ENCODE results near the gene KRTAP10-2.

KRTAP10-2 gene

DNA sequence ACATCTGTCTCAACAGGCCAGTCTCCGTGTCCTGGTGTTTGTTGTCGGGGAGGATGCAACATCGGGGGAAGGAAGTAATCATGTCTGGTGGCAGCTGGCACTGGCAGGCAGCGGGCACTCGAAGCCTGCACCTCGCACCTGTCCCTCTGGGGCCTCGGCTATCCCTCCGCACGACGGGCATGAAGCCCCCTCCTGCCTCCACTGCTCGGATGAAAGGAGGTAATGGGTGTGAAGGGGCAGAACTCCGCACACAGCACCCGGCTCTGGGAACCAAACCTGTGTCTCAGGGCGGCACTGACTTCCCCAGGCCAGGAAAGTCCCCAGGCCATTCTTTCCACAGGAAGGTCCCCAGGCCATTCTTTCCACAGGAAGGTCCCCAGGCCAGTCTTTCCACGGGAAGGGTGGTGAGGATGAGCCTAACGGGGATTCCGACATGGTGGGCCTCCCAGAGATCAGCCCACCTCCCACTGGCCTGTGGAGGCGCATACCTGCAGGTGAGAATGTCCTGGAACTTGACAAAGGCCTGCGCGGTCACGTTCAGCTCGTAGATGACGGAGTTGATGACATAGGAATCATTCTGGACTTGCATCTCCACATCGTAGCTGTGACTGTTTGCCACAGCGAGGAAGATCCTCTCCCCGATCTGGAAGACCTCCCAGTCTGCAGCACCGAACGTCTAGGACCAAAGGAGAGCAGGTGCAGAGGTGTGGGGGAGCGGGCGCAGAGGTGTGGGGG is 42.4 kb downstream of the KRTAP10-2 start:
- H3K4me3 ChIP-seq (ENCODE audit: low read depth, low read length) = no peak overlapping the region

DNA sequence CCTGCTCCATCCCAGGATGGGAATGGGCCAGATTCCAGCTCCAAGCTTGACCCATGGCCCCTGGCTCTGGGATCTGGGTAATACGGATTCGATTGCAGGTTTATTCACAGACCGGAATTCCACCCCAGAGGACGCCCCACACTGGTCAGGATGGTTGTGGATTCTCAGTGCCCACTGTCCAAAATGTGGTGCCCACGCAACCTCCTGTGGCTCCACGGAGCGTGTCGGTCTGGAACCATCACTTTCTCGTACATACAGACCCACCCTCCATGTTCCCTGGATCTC is 42.9 kb downstream of the KRTAP10-2 start:
- Histone ChIP-seq H3K4me1 (ENCODE audit: control insufficient read depth, insufficient read depth, low read length) (no peaks in the 10 kb centered on the region; the same call in 1 of the 2 replicates), H3K36me3 (ENCODE audit: control insufficient read depth in 2 of 2, insufficient read depth in 1 of 2, low read length in 2 of 2) (no peaks in the 10 kb centered on the region), H3K4me3 (ENCODE audit: low read depth, low read length) (no peak overlapping the region), H3K9me3 (ENCODE audit: control insufficient read depth, insufficient read depth, low read depth, low read length) (no peaks in the 10 kb centered on the region), H3K27ac (ENCODE audit: extremely low read depth, low read depth, low read length) (no peak overlapping the region)
- ChIA-PET POLR2A (no interaction called here), CTCF (interaction anchor here (3.5 kb wide), 1 partner anchor 629 kb away, joined by 17 read pairs; no protein-coding TSS in a partner anchor)
- TF ChIP-seq YY2 (tag by site-specific recombination; IDR thresholded peaks at IDR 0.05) (no peak), GLIS2 (tag by site-specific recombination; IDR thresholded peaks at IDR 0.05) (no peak), ZNF324 (tag by site-specific recombination; IDR thresholded peaks at IDR 0.05) (no peak), ZNF37A (tag by site-specific recombination; IDR thresholded peaks at IDR 0.05) (no peak), ZNF626 (tag by site-specific recombination; IDR thresholded peaks at IDR 0.05) (no peak), KLF9 (tag by site-specific recombination; IDR thresholded peaks at IDR 0.05; ENCODE audit: low read depth) (no peak), ZNF354C (tag by site-specific recombination; IDR thresholded peaks at IDR 0.05; ENCODE audit: borderline replicate concordance, low read depth) (no peak)
- TF ChIP-seq, protein P1, sequence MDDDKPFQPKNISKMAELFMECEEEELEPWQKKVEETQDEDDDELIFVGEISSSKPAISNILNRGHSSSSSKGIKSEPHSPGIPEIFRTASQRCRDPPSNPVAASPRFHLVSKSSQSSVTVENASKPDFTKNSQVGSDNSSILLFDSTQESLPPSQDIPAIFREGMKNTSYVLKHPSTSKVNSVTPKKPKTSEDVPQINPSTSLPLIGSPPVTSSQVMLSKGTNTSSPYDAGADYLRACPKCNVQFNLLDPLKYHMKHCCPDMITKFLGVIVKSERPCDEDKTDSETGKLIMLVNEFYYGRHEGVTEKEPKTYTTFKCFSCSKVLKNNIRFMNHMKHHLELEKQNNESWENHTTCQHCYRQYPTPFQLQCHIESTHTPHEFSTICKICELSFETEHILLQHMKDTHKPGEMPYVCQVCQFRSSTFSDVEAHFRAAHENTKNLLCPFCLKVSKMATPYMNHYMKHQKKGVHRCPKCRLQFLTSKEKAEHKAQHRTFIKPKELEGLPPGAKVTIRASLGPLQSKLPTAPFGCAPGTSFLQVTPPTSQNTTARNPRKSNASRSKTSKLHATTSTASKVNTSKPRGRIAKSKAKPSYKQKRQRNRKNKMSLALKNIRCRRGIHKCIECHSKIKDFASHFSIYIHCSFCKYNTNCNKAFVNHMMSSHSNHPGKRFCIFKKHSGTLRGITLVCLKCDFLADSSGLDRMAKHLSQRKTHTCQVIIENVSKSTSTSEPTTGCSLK (tag by site-specific recombination; IDR thresholded peaks at IDR 0.05) = no peak
- TF ChIP-seq, protein P2, sequence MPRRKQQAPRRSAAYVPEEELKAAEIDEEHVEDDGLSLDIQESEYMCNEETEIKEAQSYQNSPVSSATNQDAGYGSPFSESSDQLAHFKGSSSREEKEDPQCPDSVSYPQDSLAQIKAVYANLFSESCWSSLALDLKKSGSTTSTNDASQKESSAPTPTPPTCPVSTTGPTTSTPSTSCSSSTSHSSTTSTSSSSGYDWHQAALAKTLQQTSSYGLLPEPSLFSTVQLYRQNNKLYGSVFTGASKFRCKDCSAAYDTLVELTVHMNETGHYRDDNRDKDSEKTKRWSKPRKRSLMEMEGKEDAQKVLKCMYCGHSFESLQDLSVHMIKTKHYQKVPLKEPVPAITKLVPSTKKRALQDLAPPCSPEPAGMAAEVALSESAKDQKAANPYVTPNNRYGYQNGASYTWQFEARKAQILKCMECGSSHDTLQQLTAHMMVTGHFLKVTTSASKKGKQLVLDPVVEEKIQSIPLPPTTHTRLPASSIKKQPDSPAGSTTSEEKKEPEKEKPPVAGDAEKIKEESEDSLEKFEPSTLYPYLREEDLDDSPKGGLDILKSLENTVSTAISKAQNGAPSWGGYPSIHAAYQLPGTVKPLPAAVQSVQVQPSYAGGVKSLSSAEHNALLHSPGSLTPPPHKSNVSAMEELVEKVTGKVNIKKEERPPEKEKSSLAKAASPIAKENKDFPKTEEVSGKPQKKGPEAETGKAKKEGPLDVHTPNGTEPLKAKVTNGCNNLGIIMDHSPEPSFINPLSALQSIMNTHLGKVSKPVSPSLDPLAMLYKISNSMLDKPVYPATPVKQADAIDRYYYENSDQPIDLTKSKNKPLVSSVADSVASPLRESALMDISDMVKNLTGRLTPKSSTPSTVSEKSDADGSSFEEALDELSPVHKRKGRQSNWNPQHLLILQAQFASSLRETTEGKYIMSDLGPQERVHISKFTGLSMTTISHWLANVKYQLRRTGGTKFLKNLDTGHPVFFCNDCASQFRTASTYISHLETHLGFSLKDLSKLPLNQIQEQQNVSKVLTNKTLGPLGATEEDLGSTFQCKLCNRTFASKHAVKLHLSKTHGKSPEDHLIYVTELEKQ (tag by site-specific recombination; IDR thresholded peaks at IDR 0.05; ENCODE audit: borderline replicate concordance) = no peak

More for the DNA sequence above, 42.4 kb downstream of the KRTAP10-2 start:
- no peaks in the 10 kb centered on the region; the same call in 1 of the 2 replicates for H3K4me1 ChIP-seq (ENCODE audit: control insufficient read depth, insufficient read depth, low read length)
- H3K36me3 ChIP-seq (ENCODE audit: control insufficient read depth in 2 of 2, insufficient read depth in 1 of 2, low read length in 2 of 2) = no peaks in the 10 kb centered on the region
- no peaks in the 10 kb centered on the region for H3K9me3 ChIP-seq (ENCODE audit: control insufficient read depth, insufficient read depth, low read depth, low read length)
- CTCF ChIA-PET = interaction anchor here (0.5 to 3.5 kb wide), 6 partner anchors 13 to 1056 kb away, joined by 3 to 17 read pairs (median 8); no protein-coding TSS in a partner anchor
- TF ChIP-seq ZNF311 (tag by site-specific recombination; IDR thresholded peaks at IDR 0.05; ENCODE audit: borderline replicate concordance) = no peak
- TF ChIP-seq, protein P3, sequence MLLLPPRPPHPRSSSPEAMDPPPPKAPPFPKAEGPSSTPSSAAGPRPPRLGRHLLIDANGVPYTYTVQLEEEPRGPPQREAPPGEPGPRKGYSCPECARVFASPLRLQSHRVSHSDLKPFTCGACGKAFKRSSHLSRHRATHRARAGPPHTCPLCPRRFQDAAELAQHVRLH (tag by site-specific recombination; IDR thresholded peaks at IDR 0.05) = no peak
- TF ChIP-seq YY2 (tag by site-specific recombination; IDR thresholded peaks at IDR 0.05) = no peak
- TF ChIP-seq ZEB2 (tag by site-specific recombination; IDR thresholded peaks at IDR 0.05) = no peak
- TF ChIP-seq, protein P4, sequence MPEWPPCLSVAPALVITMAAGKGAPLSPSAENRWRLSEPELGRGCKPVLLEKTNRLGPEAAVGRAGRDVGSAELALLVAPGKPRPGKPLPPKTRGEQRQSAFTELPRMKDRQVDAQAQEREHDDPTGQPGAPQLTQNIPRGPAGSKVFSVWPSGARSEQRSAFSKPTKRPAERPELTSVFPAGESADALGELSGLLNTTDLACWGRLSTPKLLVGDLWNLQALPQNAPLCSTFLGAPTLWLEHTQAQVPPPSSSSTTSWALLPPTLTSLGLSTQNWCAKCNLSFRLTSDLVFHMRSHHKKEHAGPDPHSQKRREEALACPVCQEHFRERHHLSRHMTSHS (tag by site-specific recombination; IDR thresholded peaks at IDR 0.05) = no peak
- no peak for TF ChIP-seq ZNF354C (tag by site-specific recombination; IDR thresholded peaks at IDR 0.05; ENCODE audit: borderline replicate concordance, low read depth)
- TF ChIP-seq ZNF19 (tag by site-specific recombination; IDR thresholded peaks at IDR 0.05; ENCODE audit: low read depth) = no peak
- no peak for TF ChIP-seq ZNF132 (tag by site-specific recombination; IDR thresholded peaks at IDR 0.05; ENCODE audit: borderline replicate concordance)
- no peak for TF ChIP-seq ZSCAN30 (tag by site-specific recombination; IDR thresholded peaks at IDR 0.05)
- TF ChIP-seq, protein P5, sequence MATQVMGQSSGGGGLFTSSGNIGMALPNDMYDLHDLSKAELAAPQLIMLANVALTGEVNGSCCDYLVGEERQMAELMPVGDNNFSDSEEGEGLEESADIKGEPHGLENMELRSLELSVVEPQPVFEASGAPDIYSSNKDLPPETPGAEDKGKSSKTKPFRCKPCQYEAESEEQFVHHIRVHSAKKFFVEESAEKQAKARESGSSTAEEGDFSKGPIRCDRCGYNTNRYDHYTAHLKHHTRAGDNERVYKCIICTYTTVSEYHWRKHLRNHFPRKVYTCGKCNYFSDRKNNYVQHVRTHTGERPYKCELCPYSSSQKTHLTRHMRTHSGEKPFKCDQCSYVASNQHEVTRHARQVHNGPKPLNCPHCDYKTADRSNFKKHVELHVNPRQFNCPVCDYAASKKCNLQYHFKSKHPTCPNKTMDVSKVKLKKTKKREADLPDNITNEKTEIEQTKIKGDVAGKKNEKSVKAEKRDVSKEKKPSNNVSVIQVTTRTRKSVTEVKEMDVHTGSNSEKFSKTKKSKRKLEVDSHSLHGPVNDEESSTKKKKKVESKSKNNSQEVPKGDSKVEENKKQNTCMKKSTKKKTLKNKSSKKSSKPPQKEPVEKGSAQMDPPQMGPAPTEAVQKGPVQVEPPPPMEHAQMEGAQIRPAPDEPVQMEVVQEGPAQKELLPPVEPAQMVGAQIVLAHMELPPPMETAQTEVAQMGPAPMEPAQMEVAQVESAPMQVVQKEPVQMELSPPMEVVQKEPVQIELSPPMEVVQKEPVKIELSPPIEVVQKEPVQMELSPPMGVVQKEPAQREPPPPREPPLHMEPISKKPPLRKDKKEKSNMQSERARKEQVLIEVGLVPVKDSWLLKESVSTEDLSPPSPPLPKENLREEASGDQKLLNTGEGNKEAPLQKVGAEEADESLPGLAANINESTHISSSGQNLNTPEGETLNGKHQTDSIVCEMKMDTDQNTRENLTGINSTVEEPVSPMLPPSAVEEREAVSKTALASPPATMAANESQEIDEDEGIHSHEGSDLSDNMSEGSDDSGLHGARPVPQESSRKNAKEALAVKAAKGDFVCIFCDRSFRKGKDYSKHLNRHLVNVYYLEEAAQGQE (tag by site-specific recombination; IDR thresholded peaks at IDR 0.05) = no peak
- no peak for TF ChIP-seq REPIN1 (tag by site-specific recombination; IDR thresholded peaks at IDR 0.05; ENCODE audit: low read depth)
- TF ChIP-seq, protein P6, sequence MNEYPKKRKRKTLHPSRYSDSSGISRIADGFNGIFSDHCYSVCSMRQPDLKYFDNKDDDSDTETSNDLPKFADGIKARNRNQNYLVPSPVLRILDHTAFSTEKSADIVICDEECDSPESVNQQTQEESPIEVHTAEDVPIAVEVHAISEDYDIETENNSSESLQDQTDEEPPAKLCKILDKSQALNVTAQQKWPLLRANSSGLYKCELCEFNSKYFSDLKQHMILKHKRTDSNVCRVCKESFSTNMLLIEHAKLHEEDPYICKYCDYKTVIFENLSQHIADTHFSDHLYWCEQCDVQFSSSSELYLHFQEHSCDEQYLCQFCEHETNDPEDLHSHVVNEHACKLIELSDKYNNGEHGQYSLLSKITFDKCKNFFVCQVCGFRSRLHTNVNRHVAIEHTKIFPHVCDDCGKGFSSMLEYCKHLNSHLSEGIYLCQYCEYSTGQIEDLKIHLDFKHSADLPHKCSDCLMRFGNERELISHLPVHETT (tag by site-specific recombination; IDR thresholded peaks at IDR 0.05) = no peak
- POLR2A ChIA-PET = no interaction called here
- H3K27ac ChIP-seq (ENCODE audit: extremely low read depth, low read depth, low read length) = no peak overlapping the region

Data from HEK293 (cell line).